Stimulated activated CD8-positive, alpha-beta memory T cell treated with anti-CD3 and anti-CD28 coated beads, Interleukin-7, amount 100 ng/mL, for 24 hours (primary cell): ENCODE data around the gene PLA2G12A.
"Not testable (repeated sequence)": the region's sequence is repeated elsewhere in the genome, so short reads cannot be mapped to it uniquely, and the experiment has no call there.

ENCODE experiments used
- DNase-seq: peaks from one replicate; pipeline ENCODE4 v3.0.0-alpha.2; 2020; ENCODE audit warnings: low read depth

The PLA2G12A gene

GRCh38 chr4:109678925-109679324 is 50.9 kb downstream of the PLA2G12A start:
- not testable (repeated sequence) for DNase-seq

- DNase-seq, result not testable (repeated sequence)
Measured at GRCh38 chr4:109678472-109678871, 51.4 kb downstream of the PLA2G12A start.

- no peak for DNase-seq
Measured at GRCh38 chr4:109676886-109677285, 53.0 kb downstream of the PLA2G12A start.

- no peak for DNase-seq
Measured at GRCh38 chr4:109675843-109676242, 54.0 kb downstream of the PLA2G12A start.

- no peak for DNase-seq
Measured at GRCh38 chr4:109675181-109675580, 54.7 kb downstream of the PLA2G12A start.

GRCh38 chr4:109673303-109673702 is 56.6 kb downstream of the PLA2G12A start:
- no peak for DNase-seq

GRCh38 chr4:109672169-109672930 is 57.5 kb downstream of the PLA2G12A start:
- DNase-seq, result no peak

- no peak for DNase-seq
Measured at GRCh38 chr4:109671350-109671749, 58.5 kb downstream of the PLA2G12A start.

- no peak for DNase-seq
Measured at GRCh38 chr4:109665783-109666485, 63.9 kb downstream of the PLA2G12A start.

- DNase-seq, result no peak
Measured at GRCh38 chr4:109662771-109663170, 67.1 kb downstream of the PLA2G12A start.

GRCh38 chr4:109662116-109662515 is 67.8 kb downstream of the PLA2G12A start:
- no peak for DNase-seq
